Measurements from ENCODE around the gene IFT27.
"Not testable (repeated sequence)": the region's sequence is repeated elsewhere in the genome, so short reads cannot be mapped to it uniquely, and the experiment has no call there.

The IFT27 gene

DNA sequence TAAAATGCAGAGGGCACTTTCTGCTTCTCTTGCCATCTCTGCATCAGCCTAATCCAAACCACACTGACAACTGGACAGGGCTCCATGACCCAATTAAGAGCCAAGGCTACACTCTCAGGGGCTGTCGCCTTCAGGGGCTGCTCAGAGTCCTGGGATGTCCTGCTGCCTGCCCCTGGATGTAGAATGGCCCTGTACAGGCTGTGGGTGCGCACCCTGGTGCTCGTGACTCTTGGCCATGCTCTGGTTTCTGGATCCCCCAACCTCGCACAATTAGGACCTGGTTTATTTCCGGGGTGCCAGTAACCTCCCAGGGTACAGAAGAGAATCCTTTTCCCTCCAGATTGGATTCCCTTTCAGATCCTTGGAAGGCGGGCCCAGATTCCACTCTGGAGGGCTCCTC lies 11.3 kb downstream of the IFT27 start:
- DNase-seq = no peak

DNA sequence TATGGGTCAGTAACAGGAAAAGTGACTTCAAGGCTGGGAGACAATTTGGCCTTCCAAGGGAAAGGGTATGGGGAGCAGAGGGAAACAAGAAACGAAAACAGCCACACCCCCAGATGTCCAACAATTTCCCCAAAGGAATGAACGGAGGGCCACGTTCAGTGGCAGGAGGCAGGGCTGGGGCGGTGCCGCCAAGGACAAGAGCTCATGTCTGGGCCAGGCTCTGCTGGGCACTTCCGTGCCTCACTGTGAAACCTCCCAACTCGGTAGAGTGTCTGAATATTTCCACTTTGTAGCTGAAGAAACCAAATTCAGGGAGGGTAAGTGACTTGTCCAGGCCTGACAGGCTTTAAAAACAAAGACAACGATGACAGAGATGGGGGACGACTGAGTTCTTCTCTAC lies 11.9 kb downstream of the IFT27 start:
- DNase-seq = no peak

- no peak for DNase-seq
These were observed 12.3 kb downstream of the IFT27 start for GRCh38 chr22:36763576-36763975.

GRCh38 chr22:36762687-36763260 lies 13.1 kb downstream of the IFT27 start:
- no peak for DNase-seq

DNA sequence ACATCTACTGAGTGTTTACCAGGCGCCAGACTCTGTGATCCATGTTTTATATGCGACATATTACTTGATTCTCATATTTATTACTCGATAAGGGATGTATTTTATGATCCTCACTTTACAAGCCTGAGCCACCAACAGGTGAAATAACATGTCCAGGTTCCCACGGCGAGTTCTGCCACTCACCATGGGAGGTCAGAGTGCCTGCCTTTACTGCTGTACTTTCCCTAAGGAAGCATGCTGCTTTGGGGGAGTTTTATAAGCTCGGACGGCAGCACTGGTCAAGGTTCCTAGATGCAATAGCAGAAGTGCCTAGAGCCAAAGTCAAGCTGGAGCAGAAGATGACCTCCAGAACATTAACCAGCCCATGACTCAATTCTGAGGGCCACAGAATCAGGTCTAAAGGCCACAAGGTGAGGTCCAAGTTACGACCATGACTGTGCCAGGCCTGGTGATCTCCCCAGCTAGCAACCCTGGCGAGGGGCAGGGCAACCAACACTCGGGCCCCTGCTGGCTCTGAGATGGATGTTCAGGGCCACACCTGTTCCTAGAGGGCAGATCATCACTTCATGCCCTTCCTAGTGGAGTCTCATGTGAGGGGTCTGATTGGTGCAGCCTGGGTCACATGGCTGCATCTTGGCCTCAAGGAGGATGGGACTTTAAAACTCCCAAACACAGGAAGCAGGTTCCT lies 14.2 kb downstream of the IFT27 start:
- DNase-seq = no peak

- DNase-seq = no peak
These were observed 15.1 kb downstream of the IFT27 start for GRCh38 chr22:36760786-36761185.

DNA sequence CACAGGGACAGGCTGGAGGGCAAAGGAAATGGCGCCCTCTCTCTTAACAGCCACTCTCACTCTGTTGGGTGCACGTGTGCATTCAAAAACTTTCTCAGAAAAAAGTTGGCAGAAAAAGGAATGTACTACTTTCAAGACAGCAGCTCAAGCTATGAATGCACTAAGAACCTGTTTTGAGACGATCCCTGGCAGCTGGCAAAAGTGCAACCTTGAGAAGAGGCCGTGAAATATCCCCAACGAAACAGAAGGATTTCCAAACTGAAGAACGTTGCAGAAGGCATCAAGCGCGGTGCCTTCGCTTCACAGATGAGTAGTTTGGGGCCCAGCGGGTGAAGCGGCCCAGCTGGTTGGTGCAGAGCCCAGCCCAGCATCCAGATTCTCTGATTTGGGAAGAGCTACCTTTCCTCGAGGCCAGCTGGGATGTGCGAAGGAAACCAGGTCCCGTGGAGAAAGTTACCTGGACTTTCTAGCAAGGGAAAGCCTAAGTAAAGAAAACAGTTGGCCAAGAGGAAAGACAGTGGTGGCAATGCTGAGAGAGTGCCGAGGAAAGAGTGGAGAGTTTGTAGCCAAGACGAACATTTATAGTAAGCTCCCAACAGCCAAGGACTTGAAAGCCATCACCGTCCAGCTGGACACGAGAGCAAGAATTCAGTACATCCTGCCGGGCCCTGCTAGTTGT lies 16.3 kb downstream of the IFT27 start:
- no peak for DNase-seq

DNA sequence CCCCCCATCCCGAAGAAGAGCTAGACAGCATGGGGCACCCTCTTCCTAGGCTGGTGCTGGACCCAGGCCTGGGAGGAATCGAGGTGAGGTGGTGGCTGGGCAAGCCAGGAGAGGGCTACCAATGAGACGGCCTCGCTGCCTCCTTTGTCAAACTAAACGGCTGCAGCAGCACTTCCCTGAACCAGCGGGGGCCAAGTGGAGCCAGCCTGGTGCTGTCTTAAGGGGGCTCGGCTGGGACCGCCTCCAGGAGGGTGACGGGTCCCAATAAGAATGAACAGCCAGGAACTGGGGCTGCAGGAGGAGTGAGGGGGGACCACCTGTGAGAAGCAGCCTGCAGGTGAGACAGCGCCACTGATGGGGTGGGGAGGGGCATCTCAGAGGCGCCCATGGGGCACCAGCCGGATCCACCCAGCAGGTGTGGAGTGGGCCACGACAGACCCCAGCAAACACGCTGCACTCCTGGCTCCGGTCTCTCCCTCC lies 17.1 kb downstream of the IFT27 start:
- DNase-seq = no peak

GRCh38 chr22:36757668-36758211 lies 18.2 kb downstream of the IFT27 start:
- DNase-seq = peak; percentile 51 to 75

GRCh38 chr22:36756746-36757655 lies 18.9 kb downstream of the IFT27 start:
- no peak for DNase-seq

- DNase-seq = no peak
These were observed 19.9 kb downstream of the IFT27 start for GRCh38 chr22:36756031-36756430.

- DNase-seq = no peak
These were observed 20.6 kb downstream of the IFT27 start for GRCh38 chr22:36755316-36755715.

GRCh38 chr22:36754881-36755280 lies 21.0 kb downstream of the IFT27 start:
- not testable (repeated sequence) for DNase-seq

DNA sequence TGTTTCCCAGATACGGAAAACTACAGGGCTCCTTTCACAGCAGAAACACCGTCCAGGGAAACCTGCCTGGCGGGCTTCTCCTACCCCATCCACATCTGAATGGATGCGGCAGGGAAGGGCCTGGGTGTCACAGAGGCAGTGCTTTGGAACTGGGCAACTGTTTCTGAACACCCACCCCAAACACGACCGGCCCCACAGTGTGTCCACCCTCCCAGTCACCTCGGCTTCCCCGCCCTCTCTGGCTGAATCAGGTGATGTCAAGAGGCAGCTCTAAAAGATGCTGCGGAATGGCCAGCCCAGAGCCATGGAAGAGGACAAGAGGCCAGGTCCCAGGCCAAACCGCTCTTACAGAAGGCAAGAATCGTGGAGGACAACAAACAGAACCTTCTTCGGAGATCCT lies 22.0 kb downstream of the IFT27 start:
- DNase-seq = no peak

- DNase-seq = no peak
These were observed 22.7 kb downstream of the IFT27 start for GRCh38 chr22:36753120-36753802.

DNA sequence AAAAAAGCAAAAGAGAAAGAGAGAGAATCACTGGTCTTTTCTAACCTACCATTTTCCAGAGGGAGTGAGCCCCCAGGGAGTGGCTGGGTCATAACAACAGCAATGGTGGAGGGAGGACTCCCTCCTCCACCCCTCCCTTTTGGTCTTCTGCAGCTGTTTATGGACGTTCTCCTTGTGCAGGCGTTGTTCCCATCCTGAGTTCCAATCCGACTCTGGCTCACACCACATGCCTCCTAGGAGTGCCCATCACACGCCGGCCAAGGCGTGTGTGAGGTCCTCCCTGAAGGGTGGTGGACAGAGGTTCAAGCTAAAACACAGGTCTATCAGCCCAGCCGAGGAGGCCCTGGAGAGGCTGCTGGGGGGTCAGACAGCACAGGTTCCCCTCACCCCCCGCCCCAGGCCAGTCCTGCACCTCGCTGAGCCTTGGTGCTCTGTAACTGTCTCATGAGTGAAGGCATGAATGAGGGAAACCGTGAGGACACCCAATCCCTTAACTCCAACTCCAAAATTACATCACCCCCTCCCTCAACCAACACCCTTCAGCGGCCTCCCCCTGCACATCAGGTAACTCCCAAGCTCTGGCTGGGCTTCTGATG lies 29.4 kb downstream of the IFT27 start:
- no peak for DNase-seq

GRCh38 chr22:36745301-36745995 lies 30.5 kb downstream of the IFT27 start:
- DNase-seq = no peak

DNA sequence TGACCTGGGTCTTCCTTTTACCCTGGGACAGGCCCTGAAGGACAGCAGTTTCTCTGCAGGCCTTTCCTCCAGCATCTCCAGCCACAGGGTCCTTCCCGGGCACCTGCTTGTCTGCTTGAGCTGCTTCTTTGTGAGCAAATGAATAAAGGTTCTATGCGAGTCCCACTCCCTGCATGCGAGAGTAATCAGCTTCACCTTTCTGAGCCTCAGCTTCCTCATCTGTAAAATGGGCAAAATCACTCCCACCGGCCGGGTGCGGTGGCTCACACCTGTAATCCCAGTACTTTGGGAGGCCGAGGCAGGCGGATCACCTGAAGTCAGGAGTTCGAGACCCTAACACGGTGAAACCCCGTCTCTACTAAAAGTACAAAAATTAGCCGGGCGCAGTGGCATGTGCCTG lies 31.1 kb downstream of the IFT27 start:
- DNase-seq = no peak

GRCh38 chr22:36744413-36744765 lies 31.5 kb downstream of the IFT27 start:
- DNase-seq = no peak

GRCh38 chr22:36743591-36744412 lies 32.1 kb downstream of the IFT27 start:
- no peak for DNase-seq
